K562 (cell line): ENCODE results near the gene PCCA. TPM values are rescaled to one million over a fixed set of nuclear protein-coding genes. Genes with fewer than 3 reads are reported as not detected.

Source experiments
- ATAC-seq: fragments of 200-7000 bp; cut with Tn5 transposase; 3 replicates; pipeline ENCODE4 v1.9.1; 2020; ENCODE audit warnings: moderate library complexity
- BruUV-seq: library from RNA; stranded (reverse); fragments of 400-500 nt; replicated peaks from 2 replicates; lab custom pipeline; 2021; lab: Mats Ljungman, UMichigan
- CTCF ChIA-PET: fragments of 300-600 bp; formaldehyde crosslinking; extraction: SDS; loops from one replicate; lab custom pipeline; 2021; ENCODE audit warnings: low intra/inter-chr PET ratio; lab: Yijun Ruan, JAX
- POLR2A ChIA-PET: fragments of 300-600, 350-650 bp; sonication (Branson Sonifier 250); formaldehyde crosslinking; extraction: SDS; loops from one replicate; lab custom pipeline; 2021; ENCODE audit warnings: antibody characterized with exemption, inconsistent platforms; lab: Yijun Ruan, JAX
- DNase-seq, 4 experiments: peaks; one replicate each; pipeline versions ENCODE4 v3.0.0 to v3.0.0-alpha.2; 2011 to 2018; ENCODE audit warnings: low spot score in 3 of 4, mixed read lengths in 3 of 4; ENCODE audit errors: extremely low read depth in 1 of 4
- FAIRE-seq: peaks from 2 replicates; lab custom pipeline; 2011; peaks lifted over from hg19 to GRCh38; lab: Jason Lieb, UNC
- H2AFZ ChIP-seq: 2 replicates; pipeline ENCODE4 v1.6.0; 2011; ENCODE audit warnings: low read depth, low read length, control low read depth, inconsistent platforms
- H3K27ac ChIP-seq: fragments of 200-600 bp; 3 replicates; pipeline ENCODE4 v1.8.0; 2011; ENCODE audit warnings: low read depth, mild to moderate bottlenecking, control low read depth, inconsistent platforms, low read length, moderate library complexity, mixed read lengths; ENCODE audit errors: extremely low read depth
- H3K27me3 ChIP-seq, 2 experiments: fragments of 300-600 bp in 1 of 2; 2 replicates in 1 of 2; 3 replicates in 1 of 2; pipeline versions ENCODE4 v1.6.0 to v1.8.0; 2011; ENCODE audit warnings: inconsistent platforms in 2 of 2, low read length in 2 of 2, mild to moderate bottlenecking in 1 of 2, mixed read lengths in 1 of 2, moderate library complexity in 1 of 2; ENCODE audit not compliant: control insufficient read depth in 2 of 2, insufficient read depth in 2 of 2
- H3K36me3 ChIP-seq: fragments of 300-600 bp; 3 replicates; pipeline ENCODE4 v1.8.0; 2011; ENCODE audit warnings: mild to moderate bottlenecking, low read length, inconsistent platforms; ENCODE audit not compliant: control insufficient read depth, insufficient read depth
- H3K4me1 ChIP-seq, 2 experiments: fragments of 200-600 bp in 1 of 2; replicated peaks in 1 of 2; 2 replicates in 1 of 2; 3 replicates in 1 of 2; pipeline versions ENCODE4 v1.5.1 to v1.8.0; 2011; ENCODE audit warnings: inconsistent platforms in 2 of 2, low read length in 2 of 2, mild to moderate bottlenecking in 1 of 2, mixed read lengths in 1 of 2, moderate library complexity in 1 of 2; ENCODE audit not compliant: control insufficient read depth in 2 of 2, insufficient read depth in 2 of 2
- H3K4me2 ChIP-seq: 2 replicates; pipeline ENCODE4 v1.6.1; 2011; ENCODE audit warnings: low read length, control low read depth, inconsistent platforms, mixed read lengths; ENCODE audit not compliant: insufficient read depth
- H3K4me3 ChIP-seq: fragments of 200-600 bp; sonication (generic), shearing (Covaris generic); 2 replicates; pipeline ENCODE4 v1.5.1; 2016; ENCODE audit warnings: control low read depth, inconsistent platforms
- H3K79me2 ChIP-seq: fragments of 200-600 bp; 3 replicates; pipeline ENCODE4 v1.8.0; 2011; ENCODE audit warnings: low read length, inconsistent platforms; ENCODE audit not compliant: control insufficient read depth, insufficient read depth
- H3K9ac ChIP-seq, 2 experiments: 2 replicates each; pipeline versions ENCODE4 v1.6.0 to v1.6.1; 2011; ENCODE audit warnings: low read depth in 2 of 2, low read length in 2 of 2, control low read depth in 1 of 2, inconsistent platforms in 1 of 2, mild to moderate bottlenecking in 1 of 2, mixed read lengths in 1 of 2; ENCODE audit not compliant: insufficient read depth in 1 of 2
- H3K9me1 ChIP-seq: one replicate; pipeline ENCODE4 v1.6.0; 2011; ENCODE audit warnings: inconsistent platforms, mild to moderate bottlenecking, low read length, moderate library complexity; ENCODE audit not compliant: control insufficient read depth, insufficient read depth
- H3K9me3 ChIP-seq: replicated peaks from 2 replicates; pipeline ENCODE4 v1.5.1; 2011; ENCODE audit warnings: low read depth, low read length, inconsistent platforms; ENCODE audit not compliant: control insufficient read depth, insufficient read depth
- H4K20me1 ChIP-seq: replicated peaks from 2 replicates; pipeline ENCODE4 v1.6.1; 2011; ENCODE audit warnings: low read length, inconsistent platforms, mixed read lengths; ENCODE audit not compliant: control insufficient read depth, insufficient read depth
- DNMT1 ChIP-seq: fragments of 450-650 bp; IDR thresholded peaks from 2 replicates; pipeline ENCODE4 v1.6.1; 2016; ENCODE audit warnings: antibody characterized with exemption, mild to moderate bottlenecking
- GATAD2A ChIP-seq: fragments of 450-650 bp; IDR thresholded peaks from 2 replicates; pipeline ENCODE4 v1.6.1; 2017
- KDM2B ChIP-seq: fragments of 250-450 bp; sonication (Bioruptor Pico); IDR thresholded peaks from 2 replicates; pipeline ENCODE4 v1.8.0; 2021; ENCODE audit warnings: mild to moderate bottlenecking, moderate library complexity
- NFXL1 ChIP-seq: fragments of 450-650 bp; formaldehyde crosslinking; IDR thresholded peaks from 2 replicates; pipeline ENCODE4 v1.4.0; 2021; ENCODE audit warnings: mild to moderate bottlenecking
- NFYB ChIP-seq: IDR thresholded peaks from 2 replicates; pipeline ENCODE4 v1.6.1; 2011; ENCODE audit warnings: mild to moderate bottlenecking, moderate library complexity; ENCODE audit not compliant: insufficient read length; ENCODE audit errors: extremely low read depth
- PHB2 ChIP-seq: fragments of 450-650 bp; IDR thresholded peaks from 2 replicates; pipeline ENCODE4 v1.6.1; 2017; ENCODE audit warnings: low read depth
- RB1 ChIP-seq: fragments of 450-650 bp; IDR thresholded peaks from 2 replicates; pipeline ENCODE4 v1.6.1; 2017; ENCODE audit warnings: low read depth, mild to moderate bottlenecking
- SFPQ ChIP-seq: fragments of 200-400 bp; formaldehyde crosslinking; IDR thresholded peaks from 2 replicates; pipeline ENCODE4 v1.6.1; 2017; ENCODE audit warnings: mild to moderate bottlenecking, low read depth, low read length, moderate library complexity
- SLC30A9 ChIP-seq: fragments of 250-450 bp; sonication (Bioruptor Pico); IDR thresholded peaks from 2 replicates; pipeline ENCODE4 v1.8.0; 2022; ENCODE audit warnings: mild to moderate bottlenecking, moderate library complexity
- SMARCA5 ChIP-seq: fragments of 450-650 bp; IDR thresholded peaks from 2 replicates; pipeline ENCODE4 v1.6.1; 2016
- TEAD2 ChIP-seq: fragments of 450-650 bp; IDR thresholded peaks from 2 replicates; pipeline ENCODE4 v1.6.1; 2016; ENCODE audit warnings: missing genetic modification characterization, control low read depth, missing compliant biosample characterization
- TEAD4 ChIP-seq, 2 experiments: sonication (generic) in 1 of 2; formaldehyde crosslinking in 1 of 2; IDR thresholded peaks; 2 replicates each; pipeline versions ENCODE4 v1.6.1 to v1.8.0; 2012 to 2022; ENCODE audit warnings: borderline replicate concordance in 1 of 2, inconsistent platforms in 1 of 2, low read length in 1 of 2, mild to moderate bottlenecking in 1 of 2, missing genetic modification reagents in 1 of 2
- U2AF2 ChIP-seq: fragments of 200-400 bp; formaldehyde crosslinking; optimal IDR thresholded peaks from 2 replicates; pipeline ENCODE3; 2017; ENCODE audit warnings: low read depth, mild to moderate bottlenecking, low read length
- XRCC4 ChIP-seq: IDR thresholded peaks from one replicate; pipeline ENCODE4 v1.6.1; 2011; ENCODE audit not compliant: insufficient read depth, insufficient read length; ENCODE audit errors: extremely low read depth
- ZNF696 ChIP-seq: fragments of 250-450 bp; sonication (Bioruptor Pico); conservative IDR thresholded peaks from 2 replicates; pipeline ENCODE4 v1.4.0; 2020; ENCODE audit warnings: mild to moderate bottlenecking, moderate library complexity
- WGBS: fragments of 100-300 bp; shearing (Covaris generic); methylation state at CpG from one replicate; pipeline ENCODE4 v1.1.6; 2016; ENCODE audit warnings: low coverage, mixed read lengths; ENCODE audit not compliant: insufficient coverage; ENCODE audit errors: missing lambda C conversion rate; 5-methylcytosine and 5-hydroxymethylcytosine counted together
- in situ Hi-C: fragments of 300-500 bp; cut with MboI; formaldehyde crosslinking; loops from 4 replicates; pipeline ENCODE4 v1.15.0; 2018; ENCODE audit warnings: inconsistent platforms, mixed read lengths
- intact Hi-C: fragments of 100-400 bp; cut with micrococcal nuclease; formaldehyde crosslinking; loops from 2 replicates; pipeline ENCODE4 v1.14.2; 2022
- polyA plus RNA-seq, 8 experiments: library from polyadenylated mRNA; depleted of rRNA in 4 of 8; stranded (reverse) in 5 of 8; unstranded in 3 of 8; fragments of >200 nt; fragmentation: Nextera tagmentation in 2 of 8; fragmentation: Illumina TruSeq in 1 of 8; extraction: Ambion mirVana in 2 of 8; extraction: Trizol in 1 of 8; gene quantifications; 2 replicates each; pipeline versions ENCODE4 v1.2.1 to v1.2.3, GENCODE V29; 2011 to 2014; ENCODE audit warnings: inconsistent platforms in 1 of 8, missing spikeins in 1 of 8
- total RNA-seq, 7 experiments: library from RNA; depleted of rRNA in 6 of 7; stranded (reverse); fragments of >200 nt in 6 of 7; fragmentation: Illumina TruSeq in 2 of 7; extraction: Trizol in 2 of 7; gene quantifications; 2 replicates each; pipeline versions ENCODE4 v1.2.1 to v1.2.3, GENCODE V29; 2011 to 2021; ENCODE audit warnings: low replicate concordance in 1 of 7
- TF ChIP-seq, protein P1 (sequence below): fragments of 450-650 bp; IDR thresholded peaks from 2 replicates; pipeline ENCODE4 v1.6.1; 2016; ENCODE audit warnings: borderline replicate concordance
- TF ChIP-seq, protein P2 (sequence below): sonication (generic); IDR thresholded peaks from 2 replicates; pipeline ENCODE4 v1.6.1; 2016
- TF ChIP-seq, protein P3 (sequence below): fragments of 250-450 bp; sonication (Bioruptor Pico); IDR thresholded peaks from 2 replicates; pipeline ENCODE4 v1.5.0; 2021

Gene PCCA
- total and polyA plus RNA-seq, 9 of the 15 experiments (the other 6 are each of a cell fraction or from before 2014, with no cell fraction given), result 5.2 to 14.1 (median 9.7) TPM

GRCh38 chr13:100560498-100561157, 471.7 kb downstream of the PCCA start:
- no peaks in the 10 kb centered on the region for H3K4me1 ChIP-seq
- no peaks in the 10 kb centered on the region for H3K9me3 ChIP-seq
- DNase-seq (no peak), FAIRE-seq (no peak), ATAC-seq (peak; percentile 42; the same call in 2 of the 3 replicates)
- POLR2A ChIA-PET, result interaction anchor here (0.6 kb wide), 1 partner anchor 578 kb away, joined by 3 read pairs; no protein-coding TSS in a partner anchor
- BruUV-seq, result no TSS peak
- H3K27me3 ChIP-seq, result peaks cover 3 to 29% of the 10 kb centered on the region in 2 experiments; a peak in 3 of 5 replicates
- whole genome bisulfite sequencing, result 3% methylated on average over 12 of the region's 15 CpGs
- CTCF ChIA-PET, result no interaction called here
- no peak overlapping the region for H3K9ac ChIP-seq
- in situ Hi-C loops, result loop anchor here (25.0 kb wide), 1 partner anchor 552 kb away; no protein-coding TSS in a partner anchor
- H3K36me3 ChIP-seq, result no peaks in the 10 kb centered on the region
- no peaks in the 10 kb centered on the region for H3K79me2 ChIP-seq
- no peak overlapping the region for H3K4me2 ChIP-seq
- intact Hi-C loops, result no loop called here
- no peak overlapping the region for H3K4me3 ChIP-seq
- no peaks in the 10 kb centered on the region for H4K20me1 ChIP-seq
- no peaks in the 10 kb centered on the region for H3K9me1 ChIP-seq
- H2AFZ ChIP-seq, result no peak overlapping the region
- H3K27ac ChIP-seq, result no peak overlapping the region
- TF ChIP-seq TEAD2 (tag), result no peak
- no peak for TF ChIP-seq RB1
- no peak for TF ChIP-seq ZNF696 (CRISPR knock-in tag)
- TF ChIP-seq DNMT1, result no peak
- no peak for TF ChIP-seq U2AF2
- no peak for TF ChIP-seq XRCC4
- TF ChIP-seq, protein P1, sequence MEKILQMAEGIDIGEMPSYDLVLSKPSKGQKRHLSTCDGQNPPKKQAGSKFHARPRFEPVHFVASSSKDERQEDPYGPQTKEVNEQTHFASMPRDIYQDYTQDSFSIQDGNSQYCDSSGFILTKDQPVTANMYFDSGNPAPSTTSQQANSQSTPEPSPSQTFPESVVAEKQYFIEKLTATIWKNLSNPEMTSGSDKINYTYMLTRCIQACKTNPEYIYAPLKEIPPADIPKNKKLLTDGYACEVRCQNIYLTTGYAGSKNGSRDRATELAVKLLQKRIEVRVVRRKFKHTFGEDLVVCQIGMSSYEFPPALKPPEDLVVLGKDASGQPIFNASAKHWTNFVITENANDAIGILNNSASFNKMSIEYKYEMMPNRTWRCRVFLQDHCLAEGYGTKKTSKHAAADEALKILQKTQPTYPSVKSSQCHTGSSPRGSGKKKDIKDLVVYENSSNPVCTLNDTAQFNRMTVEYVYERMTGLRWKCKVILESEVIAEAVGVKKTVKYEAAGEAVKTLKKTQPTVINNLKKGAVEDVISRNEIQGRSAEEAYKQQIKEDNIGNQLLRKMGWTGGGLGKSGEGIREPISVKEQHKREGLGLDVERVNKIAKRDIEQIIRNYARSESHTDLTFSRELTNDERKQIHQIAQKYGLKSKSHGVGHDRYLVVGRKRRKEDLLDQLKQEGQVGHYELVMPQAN, result no peak
- no peak for TF ChIP-seq SMARCA5
- TF ChIP-seq GATAD2A, result no peak
- no peak for TF ChIP-seq SLC30A9
- TF ChIP-seq, protein P2, sequence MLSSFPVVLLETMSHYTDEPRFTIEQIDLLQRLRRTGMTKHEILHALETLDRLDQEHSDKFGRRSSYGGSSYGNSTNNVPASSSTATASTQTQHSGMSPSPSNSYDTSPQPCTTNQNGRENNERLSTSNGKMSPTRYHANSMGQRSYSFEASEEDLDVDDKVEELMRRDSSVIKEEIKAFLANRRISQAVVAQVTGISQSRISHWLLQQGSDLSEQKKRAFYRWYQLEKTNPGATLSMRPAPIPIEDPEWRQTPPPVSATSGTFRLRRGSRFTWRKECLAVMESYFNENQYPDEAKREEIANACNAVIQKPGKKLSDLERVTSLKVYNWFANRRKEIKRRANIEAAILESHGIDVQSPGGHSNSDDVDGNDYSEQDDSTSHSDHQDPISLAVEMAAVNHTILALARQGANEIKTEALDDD, result no peak
- TF ChIP-seq TEAD4 (IDR thresholded peaks at IDR 0.05; ENCODE audit: low read length), result no peak
- no peak for TF ChIP-seq TEAD4 (CRISPR knock-in tag; IDR thresholded peaks at IDR 0.05; ENCODE audit: borderline replicate concordance)
- TF ChIP-seq NFXL1 (CRISPR knock-in tag), result no peak
- no peak for TF ChIP-seq KDM2B (CRISPR knock-in tag)
- TF ChIP-seq PHB2, result no peak
- TF ChIP-seq NFYB, result no peak
- TF ChIP-seq, protein P3, sequence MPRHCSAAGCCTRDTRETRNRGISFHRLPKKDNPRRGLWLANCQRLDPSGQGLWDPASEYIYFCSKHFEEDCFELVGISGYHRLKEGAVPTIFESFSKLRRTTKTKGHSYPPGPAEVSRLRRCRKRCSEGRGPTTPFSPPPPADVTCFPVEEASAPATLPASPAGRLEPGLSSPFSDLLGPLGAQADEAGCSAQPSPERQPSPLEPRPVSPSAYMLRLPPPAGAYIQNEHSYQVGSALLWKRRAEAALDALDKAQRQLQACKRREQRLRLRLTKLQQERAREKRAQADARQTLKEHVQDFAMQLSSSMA, result no peak
- no peak for TF ChIP-seq SFPQ
